CD8-positive, alpha-beta memory T cell (primary cell): ENCODE results near the gene ENTPD6. TPM values are rescaled to one million over a fixed set of nuclear protein-coding genes. Genes with fewer than 3 reads are reported as not detected.
A peak's percentile ranks its signal among the peaks of the same experiment; 100 is the strongest.

Source experiments
- CTCF ChIA-PET: fragments of 350-600 bp; sonication (Branson Sonifier 250); formaldehyde crosslinking; loops from one replicate; lab custom pipeline; 2021; ENCODE audit warnings: antibody characterized with exemption; lab: Charles Lee
- POLR2A ChIA-PET: fragments of 350-600 bp; sonication (Branson Sonifier 250); formaldehyde crosslinking; loops from one replicate; lab custom pipeline; 2021; ENCODE audit warnings: antibody characterized with exemption; lab: Charles Lee
- DNase-seq, 5 donors: peaks; one replicate each; pipeline versions ENCODE4 v3.0.0 to v3.0.0-alpha.2; 2020 to 2022; ENCODE audit warnings: mixed read lengths in 1 of 5
- H3K27ac ChIP-seq: one replicate; pipeline ENCODE4 v1.7.0; 2013; ENCODE audit warnings: low read depth, mild to moderate bottlenecking, low read length, moderate library complexity
- H3K27me3 ChIP-seq: 2 replicates; pipeline ENCODE4 v1.7.0; 2013; ENCODE audit warnings: low read length, mild to moderate bottlenecking; ENCODE audit not compliant: insufficient read depth, poor library complexity, severe bottlenecking
- H3K36me3 ChIP-seq: 2 replicates; pipeline ENCODE4 v1.7.0; 2013; ENCODE audit warnings: mild to moderate bottlenecking, low read length, moderate library complexity; ENCODE audit not compliant: insufficient read depth
- H3K4me1 ChIP-seq: 2 replicates; pipeline ENCODE4 v1.7.0; 2013; ENCODE audit warnings: mild to moderate bottlenecking, low read length, moderate library complexity; ENCODE audit not compliant: insufficient read depth
- H3K4me3 ChIP-seq: 2 replicates; pipeline ENCODE4 v1.7.0; 2013; ENCODE audit warnings: mild to moderate bottlenecking, low read length
- H3K9me3 ChIP-seq: 2 replicates; pipeline ENCODE4 v1.7.0; 2013; ENCODE audit warnings: mild to moderate bottlenecking, low read length
- H3K27ac Mint-ChIP-seq, 8 donors: one replicate each; pipeline ENCODE4 v1.8.0; 2020 to 2021; ENCODE audit warnings: mixed read lengths in 8 of 8, mild to moderate bottlenecking in 6 of 8, inconsistent platforms in 3 of 8, moderate library complexity in 3 of 8
- H3K27me3 Mint-ChIP-seq, 2 donors: one replicate each; pipeline ENCODE4 v1.8.0; 2020 to 2021; ENCODE audit warnings: mixed read lengths in 2 of 2, mild to moderate bottlenecking in 1 of 2, moderate library complexity in 1 of 2
- H3K36me3 Mint-ChIP-seq, 3 donors: one replicate each; pipeline ENCODE4 v1.8.0; 2020 to 2021; ENCODE audit warnings: mixed read lengths in 3 of 3, inconsistent platforms in 1 of 3, mild to moderate bottlenecking in 1 of 3
- H3K4me1 Mint-ChIP-seq, 3 donors: one replicate each; pipeline ENCODE4 v1.8.0; 2020 to 2021; ENCODE audit warnings: mixed read lengths in 3 of 3, inconsistent platforms in 1 of 3, mild to moderate bottlenecking in 1 of 3
- H3K4me3 Mint-ChIP-seq, 7 donors: one replicate each; pipeline ENCODE4 v1.8.0; 2020 to 2021; ENCODE audit warnings: mixed read lengths in 7 of 7, mild to moderate bottlenecking in 6 of 7, moderate library complexity in 4 of 7, inconsistent platforms in 2 of 7
- H3K9me3 Mint-ChIP-seq, 5 donors: one replicate each; pipeline ENCODE4 v1.8.0; 2020 to 2022; ENCODE audit warnings: mixed read lengths in 5 of 5, mild to moderate bottlenecking in 3 of 5, moderate library complexity in 2 of 5, inconsistent platforms in 1 of 5
- polyA plus RNA-seq: library from polyadenylated mRNA; unstranded; fragments of 300-500 nt; fragmentation: Illumina TruSeq; gene quantifications from one replicate; pipeline ENCODE4 v1.2.3, GENCODE V29; 2021
- total RNA-seq, 2 experiments: library from RNA; stranded (reverse); gene quantifications; one replicate each; pipeline ENCODE4 v1.2.3, GENCODE V29; 2021

The ENTPD6 gene
- total and polyA plus RNA-seq, 3 experiments from 2014 or later, result 36.2 to 47.0 (median 44.2) TPM

DNA sequence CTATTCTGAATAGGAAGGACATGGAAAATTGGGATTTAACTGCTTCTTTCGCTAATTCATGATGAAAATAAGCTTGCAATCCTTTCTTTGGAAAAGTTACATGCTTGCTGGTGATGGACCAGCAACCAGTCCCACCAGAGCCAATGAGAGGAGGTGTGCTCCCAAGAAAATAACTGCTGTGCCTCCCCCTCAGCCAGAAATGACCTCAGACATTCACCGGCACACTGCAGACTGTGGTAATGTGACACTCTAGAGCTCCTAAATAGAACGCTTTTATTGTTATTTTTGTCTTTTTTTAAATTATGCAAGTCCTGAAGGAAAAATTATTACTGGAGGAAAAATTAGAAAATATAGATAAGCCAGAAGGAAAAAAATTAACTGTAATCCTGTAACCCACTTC is 55.0 kb downstream of the ENTPD6 start:
- POLR2A ChIA-PET, result no interaction called here
- no peaks in the 10 kb centered on the region for H3K27me3 Mint-ChIP-seq
- peaks cover 0 to 19% (median 4%) of the 10 kb centered on the region in 3 donors for H3K36me3 Mint-ChIP-seq
- peaks cover 44 to 66% (median 59%) of the 10 kb centered on the region in 3 donors for H3K4me1 Mint-ChIP-seq
- H3K27ac ChIP-seq, result no peak overlapping the region
- CTCF ChIA-PET, result interaction anchor here (0.8 kb wide), 1 partner anchor 15 kb away, joined by 3 read pairs; no protein-coding TSS in a partner anchor
- H3K4me3 Mint-ChIP-seq, result peak overlapping the region in 5 of 7 donors; percentile 45 to 95 (median 93)
- no peaks in the 10 kb centered on the region for H3K9me3 Mint-ChIP-seq
- H3K27me3 ChIP-seq, result no peaks in the 10 kb centered on the region
- no peaks in the 10 kb centered on the region for H3K36me3 ChIP-seq
- no peaks in the 10 kb centered on the region for H3K9me3 ChIP-seq
- DNase-seq, result no peak
- H3K4me3 ChIP-seq, result no peak overlapping the region
- peak overlapping the region in 1 of 8 donors; percentile 14 for H3K27ac Mint-ChIP-seq
- peaks cover 25% of the 10 kb centered on the region for H3K4me1 ChIP-seq

DNA sequence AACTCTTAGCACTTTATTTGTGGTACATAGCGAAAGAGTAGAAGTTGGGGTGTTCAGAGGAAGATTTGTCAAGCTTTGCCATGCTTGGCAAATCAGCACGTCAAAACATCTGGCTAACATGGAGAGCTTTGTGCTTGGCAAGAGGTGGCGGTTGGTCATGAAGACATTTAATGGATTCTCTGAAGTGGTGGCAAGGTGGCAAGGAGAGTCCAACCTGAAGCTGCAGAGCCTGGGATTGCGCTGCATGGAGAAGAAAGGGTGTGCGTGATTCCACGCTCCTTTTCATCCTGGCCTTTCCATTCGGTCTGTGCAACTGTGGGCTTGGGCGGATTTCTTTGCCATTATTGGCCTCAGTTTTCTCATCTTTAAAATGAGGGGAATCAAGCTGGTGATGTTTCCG is 55.5 kb downstream of the ENTPD6 start:
- H3K27me3 Mint-ChIP-seq, result no peaks in the 10 kb centered on the region
- no peak overlapping the region for H3K4me3 ChIP-seq
- no peaks in the 10 kb centered on the region for H3K9me3 Mint-ChIP-seq
- H3K27ac ChIP-seq, result no peak overlapping the region
- peak overlapping the region in 1 of 8 donors; percentile 14 for H3K27ac Mint-ChIP-seq
- ChIA-PET CTCF (no interaction called here), POLR2A (interaction anchor here (0.6 kb wide), 1 partner anchor 142 kb away, joined by 4 read pairs; no protein-coding TSS in a partner anchor)
- peak overlapping the region in 2 of 7 donors; percentile 57 to 67 for H3K4me3 Mint-ChIP-seq
- H3K9me3 ChIP-seq, result no peaks in the 10 kb centered on the region
- peaks cover 44 to 66% (median 59%) of the 10 kb centered on the region in 3 donors for H3K4me1 Mint-ChIP-seq
- no peaks in the 10 kb centered on the region for H3K27me3 ChIP-seq
- H3K36me3 Mint-ChIP-seq, result peaks cover 0 to 19% (median 4%) of the 10 kb centered on the region in 3 donors
- no peak for DNase-seq
- H3K4me1 ChIP-seq, result peaks cover 25% of the 10 kb centered on the region
- H3K36me3 ChIP-seq, result no peaks in the 10 kb centered on the region

DNA sequence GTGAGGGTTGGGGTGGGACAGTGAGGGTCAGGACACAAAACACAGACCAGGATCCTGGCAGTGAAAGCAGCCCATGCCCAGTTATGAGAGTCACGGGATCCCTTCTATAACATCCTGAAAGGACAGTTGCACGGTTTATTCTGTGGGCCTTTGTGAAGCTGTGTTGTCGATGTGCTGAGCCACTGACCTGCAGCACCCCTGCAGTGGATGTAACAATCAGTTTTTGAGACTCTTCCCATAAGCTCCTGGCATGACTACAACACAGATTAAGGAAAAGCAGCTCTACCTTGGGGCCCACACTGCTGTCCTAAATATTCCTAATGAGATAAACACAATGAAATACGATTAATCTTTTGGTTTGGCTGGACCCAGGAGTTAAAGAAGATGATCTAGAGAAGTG is 56.0 kb downstream of the ENTPD6 start:
- H3K4me1 ChIP-seq, result peaks cover 24% of the 10 kb centered on the region
- Mint-ChIP-seq H3K27me3 (no peaks in the 10 kb centered on the region), H3K36me3 (peaks cover 0 to 19% (median 4%) of the 10 kb centered on the region in 3 donors), H3K4me1 (peaks cover 38 to 64% (median 55%) of the 10 kb centered on the region in 3 donors), H3K27ac (peak overlapping the region in 2 of 8 donors; percentile 46 to 50), H3K9me3 (no peaks in the 10 kb centered on the region), H3K4me3 (peak overlapping the region in 2 of 7 donors; percentile 23 to 67)
- no peaks in the 10 kb centered on the region for H3K9me3 ChIP-seq
- H3K36me3 ChIP-seq, result no peaks in the 10 kb centered on the region
- H3K4me3 ChIP-seq, result no peak overlapping the region
- no peak for DNase-seq
- ChIA-PET POLR2A (interaction anchor here (0.6 kb wide), 1 partner anchor 142 kb away, joined by 4 read pairs; no protein-coding TSS in a partner anchor), CTCF (no interaction called here)
- no peaks in the 10 kb centered on the region for H3K27me3 ChIP-seq
- H3K27ac ChIP-seq, result no peak overlapping the region

DNA sequence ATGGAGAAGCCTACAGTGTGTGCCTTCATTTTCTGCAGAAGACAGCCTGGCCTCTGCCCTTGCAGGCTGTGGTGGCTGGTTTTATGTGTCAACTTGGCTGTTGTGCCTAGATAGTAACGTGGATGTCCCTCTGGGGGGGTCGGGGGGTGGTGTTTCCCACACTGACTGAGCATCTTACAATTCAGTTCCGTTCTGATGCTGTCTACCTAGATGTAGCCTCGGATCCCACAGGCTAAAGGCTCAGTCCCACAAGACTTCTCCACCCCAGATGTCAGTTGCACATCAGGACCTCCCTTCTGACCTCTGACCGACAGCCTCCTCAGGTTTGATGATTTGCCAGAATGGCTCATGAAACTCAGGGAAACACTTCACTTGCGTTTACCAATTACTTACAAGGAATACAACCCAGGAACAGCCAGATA is 56.7 kb downstream of the ENTPD6 start:
- POLR2A ChIA-PET, result no interaction called here
- Mint-ChIP-seq H3K4me3 (peak overlapping the region in 1 of 7 donors; percentile 16), H3K27ac (peak overlapping the region in 1 of 8 donors; percentile 17), H3K36me3 (peaks cover 0 to 17% (median 4%) of the 10 kb centered on the region in 3 donors), H3K9me3 (no peaks in the 10 kb centered on the region), H3K27me3 (no peaks in the 10 kb centered on the region), H3K4me1 (peaks cover 32 to 59% (median 51%) of the 10 kb centered on the region in 3 donors)
- CTCF ChIA-PET, result no interaction called here
- Histone ChIP-seq H3K9me3 (no peaks in the 10 kb centered on the region), H3K27me3 (no peaks in the 10 kb centered on the region), H3K4me3 (no peak overlapping the region), H3K4me1 (peaks cover 17% of the 10 kb centered on the region), H3K27ac (no peak overlapping the region), H3K36me3 (no peaks in the 10 kb centered on the region)
- DNase-seq, result no peak

DNA sequence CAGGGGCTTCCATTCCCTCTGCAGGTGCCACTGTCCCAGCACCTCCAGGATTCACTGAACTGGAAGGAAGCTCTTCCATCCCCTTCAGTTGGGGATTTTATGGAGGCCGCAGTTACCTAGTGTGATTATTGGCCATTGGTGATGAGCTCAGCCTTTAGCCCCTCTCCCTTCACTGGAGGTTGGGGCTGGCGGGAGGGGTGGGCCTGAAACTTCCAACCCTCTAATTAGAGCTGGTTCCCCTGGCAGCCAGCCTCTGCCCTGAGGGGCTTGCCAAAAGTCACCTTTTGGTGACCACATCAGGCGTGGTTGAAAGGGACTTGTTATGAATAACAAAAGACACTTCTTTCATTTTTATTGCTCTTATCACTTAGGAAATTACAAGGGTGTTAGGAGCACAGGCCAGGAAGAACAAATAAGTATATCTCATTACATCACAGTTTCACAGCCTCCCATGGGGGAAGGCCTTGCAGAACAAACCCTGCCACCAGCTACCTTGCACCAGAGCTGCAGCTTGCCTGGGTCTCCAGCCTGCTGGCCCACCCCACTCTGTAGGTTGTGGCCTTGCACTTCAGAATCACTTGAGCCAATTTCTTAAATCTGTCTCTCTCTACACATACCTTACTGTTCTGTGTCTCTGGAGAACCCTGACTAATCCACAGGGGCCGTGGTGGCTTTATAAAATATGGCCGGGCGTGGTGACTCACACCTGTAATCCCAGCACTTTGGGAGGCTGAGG is 57.3 kb downstream of the ENTPD6 start:
- Mint-ChIP-seq H3K36me3 (peaks cover 0 to 18% (median 4%) of the 10 kb centered on the region in 3 donors), H3K9me3 (no peaks in the 10 kb centered on the region), H3K27ac (peak overlapping the region in 3 of 8 donors; percentile 17 to 50 (median 26)), H3K4me3 (no peak overlapping the region), H3K27me3 (no peaks in the 10 kb centered on the region), H3K4me1 (peaks cover 35 to 65% (median 54%) of the 10 kb centered on the region in 3 donors)
- no peaks in the 10 kb centered on the region for H3K9me3 ChIP-seq
- H3K27me3 ChIP-seq, result no peaks in the 10 kb centered on the region
- H3K4me3 ChIP-seq, result no peak overlapping the region
- ChIA-PET CTCF (no interaction called here), POLR2A (no interaction called here)
- no peak for DNase-seq
- H3K36me3 ChIP-seq, result no peaks in the 10 kb centered on the region
- no peak overlapping the region for H3K27ac ChIP-seq
- peaks cover 16% of the 10 kb centered on the region for H3K4me1 ChIP-seq

DNA sequence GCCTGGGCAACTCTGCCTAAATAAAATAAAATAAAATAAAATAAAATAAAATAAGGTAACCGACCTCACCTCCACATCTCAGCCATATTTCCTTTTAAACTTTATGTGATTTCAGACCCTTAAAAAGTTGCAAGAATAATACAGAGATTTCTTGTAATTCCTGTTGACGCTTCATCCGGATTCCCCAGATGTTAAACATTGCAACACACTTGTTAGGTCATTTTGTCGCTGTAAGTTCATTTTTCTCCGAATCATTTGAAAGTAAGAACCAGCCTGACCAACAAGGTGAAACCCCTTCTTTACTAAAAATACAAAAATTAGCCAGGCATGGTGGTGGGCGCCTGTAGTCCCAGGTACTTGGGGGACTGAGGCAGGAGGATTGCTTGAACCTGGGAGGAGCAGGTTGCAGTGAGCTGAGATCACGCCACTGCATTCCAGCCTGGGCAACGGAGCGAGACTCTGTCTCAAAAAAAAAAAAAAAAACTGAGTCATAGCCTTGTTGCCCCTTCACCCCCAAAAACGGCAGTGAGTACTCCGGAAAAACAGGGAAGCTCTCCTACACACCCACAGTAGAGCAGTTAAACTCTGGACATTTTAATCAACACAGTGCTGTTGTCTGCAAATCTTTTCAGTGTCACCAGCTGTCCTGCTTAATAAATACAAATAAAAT is 58.2 kb downstream of the ENTPD6 start:
- Mint-ChIP-seq H3K27ac (no peak overlapping the region), H3K36me3 (peaks cover 0 to 17% (median 4%) of the 10 kb centered on the region in 3 donors), H3K4me1 (peaks cover 34 to 69% (median 53%) of the 10 kb centered on the region in 3 donors), H3K9me3 (no peaks in the 10 kb centered on the region), H3K4me3 (peak overlapping the region in 1 of 7 donors; percentile 27), H3K27me3 (no peaks in the 10 kb centered on the region)
- ChIA-PET POLR2A (no interaction called here), CTCF (no interaction called here)
- H3K9me3 ChIP-seq, result no peaks in the 10 kb centered on the region
- no peaks in the 10 kb centered on the region for H3K27me3 ChIP-seq
- no peaks in the 10 kb centered on the region for H3K36me3 ChIP-seq
- peaks cover 16% of the 10 kb centered on the region for H3K4me1 ChIP-seq
- H3K27ac ChIP-seq, result no peak overlapping the region
- DNase-seq, result no peak
- H3K4me3 ChIP-seq, result no peak overlapping the region

DNA sequence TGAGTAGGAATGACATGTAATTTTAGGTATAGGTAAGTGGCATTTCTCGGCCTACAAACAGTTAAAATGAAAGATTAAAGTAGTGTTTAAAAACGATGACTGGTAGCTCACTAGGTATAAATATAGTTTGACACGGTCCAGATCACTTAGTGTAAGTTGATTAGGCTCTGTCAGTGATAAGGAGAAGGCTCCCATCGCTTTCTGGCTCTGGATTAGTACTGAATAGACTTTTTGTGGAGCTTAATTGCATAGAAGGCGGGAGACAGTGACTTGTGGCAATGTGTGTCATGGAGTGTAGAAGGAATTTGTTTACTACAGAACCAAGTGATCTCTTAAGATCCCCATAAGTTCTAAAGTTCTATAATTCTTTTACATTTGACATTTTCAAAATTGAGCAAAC is 59.1 kb downstream of the ENTPD6 start:
- H3K4me1 Mint-ChIP-seq, result peaks cover 30 to 69% (median 49%) of the 10 kb centered on the region in 3 donors
- H3K27ac ChIP-seq, result no peak overlapping the region
- H3K9me3 Mint-ChIP-seq, result no peaks in the 10 kb centered on the region
- H3K9me3 ChIP-seq, result no peaks in the 10 kb centered on the region
- DNase-seq, result no peak
- H3K4me1 ChIP-seq, result peaks cover 13% of the 10 kb centered on the region
- H3K36me3 Mint-ChIP-seq, result peaks cover 4 to 22% (median 4%) of the 10 kb centered on the region in 3 donors
- H3K4me3 Mint-ChIP-seq, result peak overlapping the region in 1 of 7 donors; percentile 45
- H3K27me3 Mint-ChIP-seq, result no peaks in the 10 kb centered on the region
- H3K27me3 ChIP-seq, result no peaks in the 10 kb centered on the region
- H3K27ac Mint-ChIP-seq, result peak overlapping the region in 1 of 8 donors; percentile 3
- H3K36me3 ChIP-seq, result no peaks in the 10 kb centered on the region
- CTCF ChIA-PET, result no interaction called here
- POLR2A ChIA-PET, result no interaction called here
- H3K4me3 ChIP-seq, result no peak overlapping the region
